Peyer's patch (tissue), 4 donors: ENCODE measurements around the gene LRRC25.

Source experiments
- POLR2A ChIP-seq, 2 donors: fragments of 450-650 bp; IDR thresholded peaks; one replicate each; pipeline ENCODE4 v1.5.1; 2017; ENCODE audit warnings: antibody characterized with exemption in 2 of 2, mild to moderate bottlenecking in 2 of 2, moderate library complexity in 2 of 2
- TF ChIP-seq, protein P1 (sequence below), 6 experiments: fragments of 450-650 bp in 4 of 6; fragments of 200-600 bp in 2 of 6; sonication (generic) in 1 of 6; IDR thresholded peaks; one replicate each; pipeline ENCODE4 v1.5.1; 2017 to 2019; ENCODE audit warnings: antibody characterized with exemption in 6 of 6, mild to moderate bottlenecking in 3 of 6, moderate library complexity in 1 of 6

DNA sequence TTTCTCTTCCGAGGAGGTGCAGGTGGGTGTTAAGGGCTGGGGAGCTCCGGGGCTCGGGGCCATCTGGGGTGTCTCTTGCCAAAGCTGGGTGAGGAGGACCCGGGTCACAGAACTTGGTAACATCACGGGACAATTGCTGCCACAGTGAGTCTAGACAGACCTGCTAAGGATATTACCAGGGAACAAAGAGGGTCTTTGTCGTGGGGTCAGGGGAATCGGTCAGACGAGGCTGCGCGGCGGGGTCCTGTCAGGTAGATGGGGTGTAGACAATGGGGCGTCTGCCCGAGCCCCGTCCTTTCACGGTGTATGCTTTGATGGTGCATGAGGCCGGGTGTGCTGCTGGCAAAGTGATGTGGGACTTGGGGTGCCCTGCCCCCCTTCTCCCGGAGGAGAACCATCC, 49.3 kb downstream of the LRRC25 start:
- TF ChIP-seq, protein P1, sequence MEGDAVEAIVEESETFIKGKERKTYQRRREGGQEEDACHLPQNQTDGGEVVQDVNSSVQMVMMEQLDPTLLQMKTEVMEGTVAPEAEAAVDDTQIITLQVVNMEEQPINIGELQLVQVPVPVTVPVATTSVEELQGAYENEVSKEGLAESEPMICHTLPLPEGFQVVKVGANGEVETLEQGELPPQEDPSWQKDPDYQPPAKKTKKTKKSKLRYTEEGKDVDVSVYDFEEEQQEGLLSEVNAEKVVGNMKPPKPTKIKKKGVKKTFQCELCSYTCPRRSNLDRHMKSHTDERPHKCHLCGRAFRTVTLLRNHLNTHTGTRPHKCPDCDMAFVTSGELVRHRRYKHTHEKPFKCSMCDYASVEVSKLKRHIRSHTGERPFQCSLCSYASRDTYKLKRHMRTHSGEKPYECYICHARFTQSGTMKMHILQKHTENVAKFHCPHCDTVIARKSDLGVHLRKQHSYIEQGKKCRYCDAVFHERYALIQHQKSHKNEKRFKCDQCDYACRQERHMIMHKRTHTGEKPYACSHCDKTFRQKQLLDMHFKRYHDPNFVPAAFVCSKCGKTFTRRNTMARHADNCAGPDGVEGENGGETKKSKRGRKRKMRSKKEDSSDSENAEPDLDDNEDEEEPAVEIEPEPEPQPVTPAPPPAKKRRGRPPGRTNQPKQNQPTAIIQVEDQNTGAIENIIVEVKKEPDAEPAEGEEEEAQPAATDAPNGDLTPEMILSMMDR (IDR thresholded peaks at IDR 0.05): no peak
- no peak for TF ChIP-seq POLR2A (IDR thresholded peaks at IDR 0.05)
